ENCODE measurements around the gene PRG2.

GRCh38 chr11:57426439-57426928 lies 36.0 kb upstream of the PRG2 start:
- TF ChIP-seq CTCF (conservative IDR thresholded peaks at IDR 0.05; ENCODE audit: low read depth, low read length), result no peak
- no peak for TF ChIP-seq POLR2A (IDR thresholded peaks at IDR 0.05; ENCODE audit: low read depth, low read length)
- TF ChIP-seq MXI1 (IDR thresholded peaks at IDR 0.05; ENCODE audit: borderline replicate concordance, low read depth, low read length), result no peak
- TF ChIP-seq ELK1 (IDR thresholded peaks at IDR 0.05; ENCODE audit: borderline replicate concordance, low read depth, low read length), result no peak
- TF ChIP-seq RAD21 (IDR thresholded peaks at IDR 0.05; ENCODE audit: low read length), result no peak
- TF ChIP-seq USF2 (IDR thresholded peaks at IDR 0.05; ENCODE audit: low read depth, low read length), result no peak
- TF ChIP-seq SMC3 (IDR thresholded peaks at IDR 0.05; ENCODE audit: low read depth, low read length), result no peak
- no peak for TF ChIP-seq MAZ (IDR thresholded peaks at IDR 0.05; ENCODE audit: borderline replicate concordance, low read depth, low read length)
- no peak for TF ChIP-seq MAFK (IDR thresholded peaks at IDR 0.05; ENCODE audit: low read depth, low read length)
- no peak for TF ChIP-seq CEBPB (IDR thresholded peaks at IDR 0.05; ENCODE audit: low read depth, low read length)
- no peak for TF ChIP-seq RCOR1 (IDR thresholded peaks at IDR 0.05; ENCODE audit: insufficient replicate concordance, low read length)
